B cell (primary cell): ENCODE data around the gene EDNRA. TPM values are rescaled to one million over a fixed set of nuclear protein-coding genes. Genes with fewer than 3 reads are reported as not detected.

ENCODE experiments used
- ATAC-seq: fragments of 200-7000 bp; cut with Tn5 transposase; one replicate; pipeline ENCODE4 v1.10.0; 2021; ENCODE audit warnings: low read depth, mild to moderate bottlenecking, moderate number of reproducible peaks, moderate library complexity
- CTCF ChIA-PET: fragments of 350-600 bp; sonication (Branson Sonifier 250); formaldehyde crosslinking; loops from one replicate; lab custom pipeline; 2021; ENCODE audit warnings: antibody characterized with exemption, inconsistent platforms; lab: Charles Lee
- POLR2A ChIA-PET: fragments of 350-600 bp; sonication (Branson Sonifier 250); formaldehyde crosslinking; loops from one replicate; lab custom pipeline; 2021; ENCODE audit warnings: antibody characterized with exemption; lab: Charles Lee
- DNase-seq: peaks from one replicate; pipeline ENCODE4 v3.0.0; 2013
- H2AFZ ChIP-seq: 2 replicates; pipeline ENCODE4 v1.6.1; 2012; ENCODE audit warnings: mild to moderate bottlenecking, low read depth, low read length; ENCODE audit not compliant: insufficient read depth, poor library complexity, severe bottlenecking
- H3K27ac ChIP-seq, 2 donors: 1 replicate in 1 of 2; 2 replicates in 1 of 2; pipeline ENCODE4 v1.5.1; 2012 to 2013; ENCODE audit warnings: low read length in 2 of 2, mild to moderate bottlenecking in 2 of 2, moderate library complexity in 1 of 2
- H3K27me3 ChIP-seq, 4 experiments: fragments of 200-600 bp in 1 of 4; sonication (generic) in 1 of 4; replicated peaks in 1 of 4; 1 replicate in 2 of 4; 2 replicates in 2 of 4; pipeline versions ENCODE4 v1.6.1 to v1.7.0; 2013 to 2016; ENCODE audit warnings: low read length in 3 of 4, mild to moderate bottlenecking in 2 of 4, mixed read lengths in 1 of 4, moderate library complexity in 1 of 4; ENCODE audit not compliant: insufficient read depth in 4 of 4, control insufficient read depth in 3 of 4; ENCODE audit errors: control extremely low read depth in 1 of 4
- H3K36me3 ChIP-seq, 2 experiments: replicated peaks in 1 of 2; 1 replicate in 1 of 2; 2 replicates in 1 of 2; pipeline versions ENCODE4 v1.6.1 to v1.7.1; 2013; ENCODE audit warnings: low read length in 1 of 2; ENCODE audit not compliant: insufficient read depth in 2 of 2, control insufficient read depth in 1 of 2; ENCODE audit errors: control extremely low read depth in 1 of 2, extremely low read depth in 1 of 2
- H3K4me1 ChIP-seq, 2 donors: fragments of 200-600 bp in 1 of 2; sonication (generic) in 1 of 2; 1 replicate in 1 of 2; 2 replicates in 1 of 2; pipeline versions ENCODE4 v1.5.1 to v1.6.1; 2013 to 2017; ENCODE audit warnings: low read length in 2 of 2; ENCODE audit not compliant: control insufficient read depth in 2 of 2, insufficient read depth in 2 of 2
- H3K4me2 ChIP-seq: replicated peaks from 2 replicates; pipeline ENCODE3; 2012; ENCODE audit warnings: mild to moderate bottlenecking, low read depth, low read length; ENCODE audit not compliant: poor library complexity, severe bottlenecking
- H3K4me3 ChIP-seq, 5 experiments: fragments of 200-600 bp in 1 of 5; sonication (generic) in 1 of 5; 1 replicate in 3 of 5; 2 replicates in 2 of 5; pipeline versions ENCODE4 v1.5.1 to v1.7.0; 2011 to 2016; ENCODE audit warnings: low read length in 4 of 5, mild to moderate bottlenecking in 4 of 5, low read depth in 2 of 5, control low read depth in 1 of 5, moderate library complexity in 1 of 5; ENCODE audit not compliant: insufficient read depth in 1 of 5; ENCODE audit errors: control extremely low read depth in 1 of 5, extremely low read depth in 1 of 5
- H3K79me2 ChIP-seq: fragments of 200-600 bp; sonication (generic); one replicate; pipeline ENCODE4 v1.6.0; 2016; ENCODE audit warnings: low read length; ENCODE audit not compliant: control insufficient read depth, insufficient read depth
- H3K9ac ChIP-seq: fragments of 200-600 bp; sonication (generic); 2 replicates; pipeline ENCODE4 v1.6.1; 2017; ENCODE audit warnings: mild to moderate bottlenecking, low read length, moderate library complexity
- H3K9me3 ChIP-seq, 3 donors: one replicate each; pipeline versions ENCODE4 v1.6.1 to v1.7.1; 2013; ENCODE audit warnings: low read length in 2 of 3; ENCODE audit not compliant: control insufficient read depth in 2 of 3, insufficient read depth in 1 of 3; ENCODE audit errors: control extremely low read depth in 1 of 3
- H4K20me1 ChIP-seq: 2 replicates; pipeline ENCODE4 v1.6.0; 2012; ENCODE audit warnings: mild to moderate bottlenecking, low read length; ENCODE audit not compliant: insufficient read depth, control insufficient read depth, poor library complexity, severe bottlenecking
- H3K27ac Mint-ChIP-seq: one replicate; pipeline ENCODE4 v1.8.0; 2021; ENCODE audit warnings: mixed read lengths
- H3K27me3 Mint-ChIP-seq: one replicate; pipeline ENCODE4 v1.8.0; 2021; ENCODE audit warnings: mixed read lengths
- H3K4me1 Mint-ChIP-seq: one replicate; pipeline ENCODE4 v1.8.0; 2021; ENCODE audit warnings: mixed read lengths
- H3K4me3 Mint-ChIP-seq: one replicate; pipeline ENCODE4 v1.8.0; 2021; ENCODE audit warnings: mixed read lengths
- H3K9me3 Mint-ChIP-seq: one replicate; pipeline ENCODE4 v1.8.0; 2022; ENCODE audit warnings: mixed read lengths; ENCODE audit not compliant: insufficient read depth
- EZH2 ChIP-seq: IDR thresholded peaks from 2 replicates; pipeline ENCODE4 v1.6.1; 2012; ENCODE audit warnings: borderline replicate concordance, low read depth, mild to moderate bottlenecking, moderate library complexity, low read length; ENCODE audit not compliant: insufficient read depth, poor library complexity, severe bottlenecking
- WGBS: methylation state at CpG from one replicate; pipeline ENCODE4 v1.1.5; 2013; ENCODE audit warnings: missing lambda C conversion rate; ENCODE audit not compliant: insufficient coverage; 5-methylcytosine and 5-hydroxymethylcytosine counted together
- intact Hi-C: fragments of 100-400 bp; cut with micrococcal nuclease; formaldehyde crosslinking; loops from one replicate; pipeline ENCODE4 v1.10.0; 2022
- polyA plus RNA-seq: library from polyadenylated mRNA; depleted of rRNA; stranded (reverse); fragments of >200 nt; gene quantifications from 2 replicates; pipeline ENCODE4 v1.2.3, GENCODE V29; 2012
- total RNA-seq, 2 donors: library from RNA; stranded (reverse); fragments of 120-200 nt in 1 of 2; gene quantifications; 1 replicate in 1 of 2; 2 replicates in 1 of 2; pipeline versions ENCODE4 v1.2.3 to v1.2.4, GENCODE V29; 2013 to 2022
- TF ChIP-seq, protein P1 (sequence below): fragments of 200-600 bp; IDR thresholded peaks from one replicate; pipeline ENCODE4 v1.8.0; 2022; ENCODE audit warnings: antibody characterized with exemption, mild to moderate bottlenecking

Gene EDNRA
- total and polyA plus RNA-seq, 2 donors (not counting 1 experiment from before 2014, with no cell fraction given) = not detected

- no peak overlapping the region for H3K4me2 ChIP-seq
- H3K27me3 Mint-ChIP-seq = no peaks in the 10 kb centered on the region
- peaks cover 0 to 6% (median 0%) of the 10 kb centered on the region in 4 experiments for H3K27me3 ChIP-seq
- H3K9me3 ChIP-seq = no peaks in the 10 kb centered on the region
- POLR2A ChIA-PET = no interaction called here
- H3K4me3 ChIP-seq = no peak overlapping the region
- H3K9me3 Mint-ChIP-seq = no peaks in the 10 kb centered on the region
- no peak for DNase-seq
- H3K79me2 ChIP-seq = no peaks in the 10 kb centered on the region
- no peak for ATAC-seq
- no peaks in the 10 kb centered on the region for H3K4me1 ChIP-seq
- H3K4me1 Mint-ChIP-seq = no peaks in the 10 kb centered on the region
- no peak overlapping the region for H2AFZ ChIP-seq
- H3K27ac Mint-ChIP-seq = no peak overlapping the region
- no peaks in the 10 kb centered on the region for H4K20me1 ChIP-seq
- no CpG with 5 or more reads among the region's 4 CpGs for WGBS
- no peaks in the 10 kb centered on the region for H3K36me3 ChIP-seq
- CTCF ChIA-PET = no interaction called here
- no peak overlapping the region for H3K9ac ChIP-seq
- TF ChIP-seq EZH2 = no peak
- TF ChIP-seq, protein P1, sequence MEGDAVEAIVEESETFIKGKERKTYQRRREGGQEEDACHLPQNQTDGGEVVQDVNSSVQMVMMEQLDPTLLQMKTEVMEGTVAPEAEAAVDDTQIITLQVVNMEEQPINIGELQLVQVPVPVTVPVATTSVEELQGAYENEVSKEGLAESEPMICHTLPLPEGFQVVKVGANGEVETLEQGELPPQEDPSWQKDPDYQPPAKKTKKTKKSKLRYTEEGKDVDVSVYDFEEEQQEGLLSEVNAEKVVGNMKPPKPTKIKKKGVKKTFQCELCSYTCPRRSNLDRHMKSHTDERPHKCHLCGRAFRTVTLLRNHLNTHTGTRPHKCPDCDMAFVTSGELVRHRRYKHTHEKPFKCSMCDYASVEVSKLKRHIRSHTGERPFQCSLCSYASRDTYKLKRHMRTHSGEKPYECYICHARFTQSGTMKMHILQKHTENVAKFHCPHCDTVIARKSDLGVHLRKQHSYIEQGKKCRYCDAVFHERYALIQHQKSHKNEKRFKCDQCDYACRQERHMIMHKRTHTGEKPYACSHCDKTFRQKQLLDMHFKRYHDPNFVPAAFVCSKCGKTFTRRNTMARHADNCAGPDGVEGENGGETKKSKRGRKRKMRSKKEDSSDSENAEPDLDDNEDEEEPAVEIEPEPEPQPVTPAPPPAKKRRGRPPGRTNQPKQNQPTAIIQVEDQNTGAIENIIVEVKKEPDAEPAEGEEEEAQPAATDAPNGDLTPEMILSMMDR = no peak
- intact Hi-C loops = no loop called here
- no peak overlapping the region for H3K4me3 Mint-ChIP-seq
- no peak overlapping the region for H3K27ac ChIP-seq
Measured at GRCh38 chr4:147530723-147531122, 49.8 kb downstream of the EDNRA start.

DNA sequence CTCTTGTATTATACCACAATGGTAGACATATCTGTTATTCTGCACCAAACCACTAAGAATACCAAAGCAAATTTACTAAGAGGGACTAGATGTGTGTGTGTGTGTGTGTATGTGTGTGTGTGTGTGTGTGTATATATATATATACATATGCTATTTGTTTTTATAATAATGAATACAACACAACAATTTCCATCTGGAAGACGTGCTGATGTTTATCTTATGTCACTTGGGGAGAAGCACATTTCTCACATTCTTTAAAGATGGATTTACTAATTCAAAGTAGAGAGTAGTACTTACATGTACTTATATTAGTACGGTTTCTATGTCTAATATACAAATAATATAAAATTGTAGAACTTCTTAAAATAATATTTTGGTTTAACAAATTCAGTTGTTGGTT, 52.0 kb downstream of the EDNRA start:
- Histone ChIP-seq H3K4me2 (no peak overlapping the region), H3K4me1 (no peaks in the 10 kb centered on the region), H3K27me3 (peaks cover 0 to 6% (median 0%) of the 10 kb centered on the region in 4 experiments), H3K36me3 (no peaks in the 10 kb centered on the region), H3K4me3 (no peak overlapping the region), H3K27ac (no peak overlapping the region), H3K9me3 (no peaks in the 10 kb centered on the region), H3K9ac (no peak overlapping the region), H2AFZ (no peak overlapping the region), H3K79me2 (no peaks in the 10 kb centered on the region), H4K20me1 (no peaks in the 10 kb centered on the region)
- no peak overlapping the region for H3K4me3 Mint-ChIP-seq
- TF ChIP-seq, protein P1 = no peak
- no peak for TF ChIP-seq EZH2
- CTCF ChIA-PET = no interaction called here
- WGBS = no CpG with 5 or more reads among the region's 2 CpGs
- peaks cover 1% of the 10 kb centered on the region for H3K27me3 Mint-ChIP-seq
- no peaks in the 10 kb centered on the region for H3K4me1 Mint-ChIP-seq
- H3K27ac Mint-ChIP-seq = no peak overlapping the region
- no peak for ATAC-seq
- DNase-seq = no peak
- POLR2A ChIA-PET = no interaction called here
- intact Hi-C loops = no loop called here
- H3K9me3 Mint-ChIP-seq = no peaks in the 10 kb centered on the region
